GM13977 (cell line): ENCODE data around the gene IRF2.

Experiments
- DNase-seq: peaks from one replicate; pipeline ENCODE4 v3.0.0; 2012; ENCODE audit warnings: low spot score
- in situ Hi-C: fragments of 300-500 bp; cut with MboI; formaldehyde crosslinking; loops from one replicate; pipeline ENCODE4 v1.12.0; 2022; ENCODE audit warnings: low sequenced_read_pairs, low pct_unique_long_range_greater_than_20kb, mixed read lengths, inconsistent platforms; ENCODE audit not compliant: unreplicated experiment
- TF ChIP-seq, protein P1 (sequence below): IDR thresholded peaks from 2 replicates; pipeline ENCODE4 v1.5.1; 2012; ENCODE audit warnings: mild to moderate bottlenecking, control low read depth; ENCODE audit not compliant: insufficient read depth; ENCODE audit errors: extremely low read depth, missing control alignments

The IRF2 gene

GRCh38 chr4:184460499-184461285 is 13.7 kb downstream of the IRF2 start:
- DNase-seq = no peak
- TF ChIP-seq, protein P1, sequence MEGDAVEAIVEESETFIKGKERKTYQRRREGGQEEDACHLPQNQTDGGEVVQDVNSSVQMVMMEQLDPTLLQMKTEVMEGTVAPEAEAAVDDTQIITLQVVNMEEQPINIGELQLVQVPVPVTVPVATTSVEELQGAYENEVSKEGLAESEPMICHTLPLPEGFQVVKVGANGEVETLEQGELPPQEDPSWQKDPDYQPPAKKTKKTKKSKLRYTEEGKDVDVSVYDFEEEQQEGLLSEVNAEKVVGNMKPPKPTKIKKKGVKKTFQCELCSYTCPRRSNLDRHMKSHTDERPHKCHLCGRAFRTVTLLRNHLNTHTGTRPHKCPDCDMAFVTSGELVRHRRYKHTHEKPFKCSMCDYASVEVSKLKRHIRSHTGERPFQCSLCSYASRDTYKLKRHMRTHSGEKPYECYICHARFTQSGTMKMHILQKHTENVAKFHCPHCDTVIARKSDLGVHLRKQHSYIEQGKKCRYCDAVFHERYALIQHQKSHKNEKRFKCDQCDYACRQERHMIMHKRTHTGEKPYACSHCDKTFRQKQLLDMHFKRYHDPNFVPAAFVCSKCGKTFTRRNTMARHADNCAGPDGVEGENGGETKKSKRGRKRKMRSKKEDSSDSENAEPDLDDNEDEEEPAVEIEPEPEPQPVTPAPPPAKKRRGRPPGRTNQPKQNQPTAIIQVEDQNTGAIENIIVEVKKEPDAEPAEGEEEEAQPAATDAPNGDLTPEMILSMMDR = peak; percentile 3
- in situ Hi-C loops = no loop called here

DNA sequence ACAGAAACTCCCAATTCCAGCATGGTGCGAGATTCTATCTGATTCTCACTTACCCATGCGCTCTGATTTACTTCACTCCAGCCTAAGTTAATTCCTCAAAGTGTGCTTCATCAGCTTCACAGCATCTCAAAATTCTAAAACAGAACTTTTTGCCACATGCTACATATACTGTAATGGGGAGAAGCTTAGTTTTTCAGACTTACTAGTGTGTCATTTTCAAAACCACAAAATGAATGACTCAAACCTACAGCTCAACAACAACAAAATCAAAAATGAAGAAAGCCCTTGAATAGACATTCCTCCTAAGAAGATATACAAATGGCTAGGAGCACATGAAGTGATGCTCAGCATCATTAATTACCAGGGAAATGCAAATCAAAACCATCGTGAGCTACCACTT is 14.9 kb downstream of the IRF2 start:
- no peak for DNase-seq
- TF ChIP-seq, protein P1 = no peak
- in situ Hi-C loops = no loop called here

DNA sequence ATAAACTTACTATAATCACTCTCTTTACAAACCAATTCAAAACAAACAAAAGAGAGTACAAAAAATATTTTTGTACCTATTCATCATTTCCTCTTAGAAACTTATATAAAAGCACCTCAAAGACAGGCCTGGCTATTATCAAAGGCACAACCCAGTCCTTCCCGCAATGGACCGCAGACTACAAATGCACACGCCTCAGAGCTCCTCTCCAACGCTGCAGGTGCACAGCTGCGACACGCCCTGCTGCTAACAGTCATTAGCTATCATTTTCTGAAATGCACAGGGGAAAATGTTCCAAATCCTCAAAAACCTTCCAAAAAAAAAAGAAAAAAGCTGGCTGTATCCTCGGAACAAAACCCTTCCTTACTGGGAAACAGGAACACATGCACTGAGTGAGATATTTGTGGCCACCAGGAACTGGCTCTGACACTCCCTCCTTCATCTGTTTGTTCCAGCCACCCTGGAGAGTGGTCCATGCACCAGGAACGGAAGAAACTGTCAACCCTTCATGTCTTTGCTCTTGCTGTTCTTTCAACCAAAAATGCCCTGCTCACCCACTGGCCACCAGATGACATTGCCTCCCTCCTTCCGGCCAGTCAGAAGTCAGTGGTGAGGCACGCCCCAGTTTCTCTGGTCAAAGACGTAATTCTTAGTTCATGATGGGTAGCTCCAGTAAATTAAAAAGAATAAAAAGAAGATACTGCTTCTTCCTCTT is 16.7 kb downstream of the IRF2 start:
- DNase-seq = peak; percentile 72
- in situ Hi-C loops = no loop called here
- TF ChIP-seq, protein P1 = peak; percentile 25

- TF ChIP-seq, protein P1 = no peak
- in situ Hi-C loops = no loop called here
- no peak for DNase-seq
These were observed 18.0 kb downstream of the IRF2 start for GRCh38 chr4:184456337-184456736.

DNA sequence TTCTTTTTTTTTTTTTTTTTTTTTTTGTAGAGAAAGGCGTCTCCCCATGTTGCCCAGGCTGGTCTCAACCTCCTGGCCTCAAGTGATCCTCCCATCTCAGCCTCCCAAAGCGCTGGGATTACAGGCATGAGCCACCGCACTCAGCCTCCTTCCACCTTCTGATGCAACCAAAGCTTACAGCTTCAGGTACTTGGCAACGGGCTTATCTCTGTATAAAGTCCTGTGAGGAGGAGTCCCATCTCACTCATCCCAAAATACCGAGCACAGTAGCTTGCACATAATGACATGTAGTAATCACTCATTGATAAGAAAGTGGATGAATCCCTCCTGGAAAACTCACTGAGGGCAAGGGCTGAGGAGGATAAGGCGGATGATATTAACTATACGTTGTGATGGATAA is 19.1 kb downstream of the IRF2 start:
- TF ChIP-seq, protein P1 = no peak
- in situ Hi-C loops = no loop called here
- DNase-seq = no peak

DNA sequence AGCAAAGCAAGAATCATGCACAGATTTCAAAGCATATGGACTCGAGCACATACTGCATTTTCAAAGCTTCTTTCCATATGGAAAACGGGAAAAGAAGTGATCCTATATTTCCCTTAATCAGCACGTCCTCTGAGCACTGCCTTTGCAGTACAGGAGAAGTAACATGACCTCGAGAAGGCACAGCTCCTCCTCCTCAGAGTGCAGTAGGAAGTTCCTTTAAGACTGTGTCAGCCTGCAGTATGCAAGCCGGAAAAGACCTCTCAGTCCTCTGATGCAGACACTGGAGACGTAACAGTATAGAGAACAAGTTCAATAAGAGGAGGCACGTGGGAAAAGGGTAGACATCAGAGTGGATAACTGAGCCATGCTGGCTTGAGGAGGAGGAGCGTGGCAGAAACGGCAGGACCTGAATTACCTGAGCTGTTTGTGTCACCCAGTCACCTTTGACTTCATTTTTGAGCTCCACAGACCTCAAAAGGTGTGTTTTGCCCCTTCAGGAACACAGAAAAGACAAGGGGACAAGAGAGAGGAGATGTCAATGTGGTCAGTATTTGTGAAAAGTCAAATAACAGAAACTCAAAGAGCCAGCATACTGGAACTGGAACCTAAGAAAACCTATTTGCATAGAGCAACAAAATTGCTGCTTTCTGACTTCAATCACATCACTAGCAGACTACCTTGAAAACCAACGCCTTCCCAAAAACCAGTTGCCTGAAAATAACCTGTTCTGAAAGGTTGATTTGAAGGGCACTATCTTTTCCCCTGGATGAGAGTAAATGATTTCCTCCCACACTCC is 20.8 kb downstream of the IRF2 start:
- in situ Hi-C loops = no loop called here
- TF ChIP-seq, protein P1 = no peak
- peak; percentile 67 for DNase-seq
